HUDEP-2 (cell line): ENCODE data around the gene CACHD1.
"Not testable (repeated sequence)": the region's sequence is repeated elsewhere in the genome, so short reads cannot be mapped to it uniquely, and the experiment has no call there.

Experiments used
- DNase-seq, 76 experiments: peaks; one replicate each; lab custom pipeline; 2025; ENCODE audit not compliant: unreplicated experiment in 76 of 76; lab: John Stamatoyannopoulos, UW

Gene CACHD1

GRCh38 chr1:64579767-64580166 is 109.8 kb downstream of the CACHD1 start:
- peak in 31 of 76 experiments; percentile 4 to 84 (median 44) for DNase-seq

- DNase-seq, result no peak
Measured at GRCh38 chr1:64581135-64581842, 111.4 kb downstream of the CACHD1 start.

GRCh38 chr1:64581843-64582185 is 111.9 kb downstream of the CACHD1 start:
- DNase-seq, result peak in 1 of 76 experiments; percentile 8

DNA sequence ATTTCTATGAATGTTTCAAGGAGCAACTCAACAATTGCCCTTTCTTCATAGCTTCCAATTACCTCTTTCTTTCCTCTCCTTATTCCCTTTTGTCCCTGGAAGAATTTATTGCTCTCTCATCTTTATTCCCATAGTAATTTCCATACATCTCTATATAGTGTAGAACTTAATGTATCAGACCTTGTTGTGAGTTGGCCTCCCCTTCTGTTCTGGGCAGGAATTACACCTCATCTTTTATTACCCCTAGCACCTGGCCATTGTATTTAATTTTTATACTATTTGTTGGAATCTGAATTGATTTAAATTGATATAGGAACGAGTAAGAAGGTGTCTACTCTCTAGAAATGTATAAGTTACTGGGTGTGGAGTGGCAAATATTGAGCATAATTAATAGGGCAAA is 114.5 kb downstream of the CACHD1 start:
- no peak for DNase-seq

DNA sequence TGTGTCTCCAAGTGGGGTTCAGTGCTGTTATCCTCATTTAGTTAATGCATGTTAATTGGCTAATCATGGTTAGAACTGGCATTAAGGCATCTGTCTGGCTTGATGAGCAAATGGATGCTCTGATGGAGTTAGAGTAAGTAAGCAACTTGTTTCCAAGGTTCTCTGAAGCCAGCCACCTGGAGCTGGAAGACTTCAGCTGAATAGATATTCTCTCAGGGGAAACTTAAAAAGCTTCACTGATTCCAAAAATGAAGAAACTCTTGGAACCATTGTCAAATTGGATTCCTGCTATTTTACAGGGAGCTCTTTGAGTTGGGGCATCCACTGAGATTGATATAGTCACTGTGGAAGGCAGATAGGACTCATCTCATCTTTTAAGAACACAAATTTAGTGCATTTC is 118.9 kb downstream of the CACHD1 start:
- DNase-seq, result no peak

- no peak for DNase-seq
Measured at GRCh38 chr1:64590316-64590715, 120.4 kb downstream of the CACHD1 start.

DNA sequence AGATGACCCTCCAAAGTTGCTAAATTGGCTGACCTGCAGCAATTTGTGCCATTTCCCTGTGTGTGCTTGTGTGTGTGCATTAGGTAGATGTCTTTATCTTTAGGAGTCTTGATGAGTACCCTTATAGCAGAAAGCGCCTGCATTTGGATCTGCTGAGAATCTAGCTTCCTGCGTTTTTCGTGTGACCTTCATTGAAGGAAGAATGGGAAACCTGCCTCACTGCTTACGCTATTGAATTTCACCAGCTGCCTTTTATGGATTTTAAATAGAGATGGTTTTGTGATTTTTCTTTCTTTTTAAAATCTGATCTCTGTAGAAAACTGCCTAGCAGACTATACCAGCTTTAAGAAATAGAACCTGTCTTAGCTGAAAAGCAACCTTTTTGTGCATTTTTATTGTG is 124.5 kb downstream of the CACHD1 start:
- no peak for DNase-seq

GRCh38 chr1:64595871-64596515 is 126.1 kb downstream of the CACHD1 start:
- no peak for DNase-seq

DNA sequence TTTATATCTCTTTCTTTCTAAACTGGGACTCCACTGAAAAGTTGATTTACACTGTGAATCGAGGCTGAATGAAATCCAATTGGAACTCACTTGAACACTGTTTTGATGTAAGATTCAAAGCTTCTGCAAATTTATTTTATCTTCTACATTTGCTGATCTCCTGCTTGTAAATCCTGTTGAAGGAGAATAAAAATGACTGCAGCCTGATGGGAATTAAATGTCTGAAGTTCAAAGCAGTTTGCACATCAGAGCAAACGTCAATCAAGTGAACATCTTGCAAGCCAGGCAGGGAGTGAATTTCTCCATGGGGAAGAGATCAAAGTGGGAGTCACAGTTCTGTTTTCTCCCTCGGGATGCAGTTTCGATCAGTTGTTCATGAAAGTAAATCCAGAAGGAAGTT is 127.2 kb downstream of the CACHD1 start:
- no peak for DNase-seq

GRCh38 chr1:64598100-64598571 is 128.2 kb downstream of the CACHD1 start:
- DNase-seq, result no peak

DNA sequence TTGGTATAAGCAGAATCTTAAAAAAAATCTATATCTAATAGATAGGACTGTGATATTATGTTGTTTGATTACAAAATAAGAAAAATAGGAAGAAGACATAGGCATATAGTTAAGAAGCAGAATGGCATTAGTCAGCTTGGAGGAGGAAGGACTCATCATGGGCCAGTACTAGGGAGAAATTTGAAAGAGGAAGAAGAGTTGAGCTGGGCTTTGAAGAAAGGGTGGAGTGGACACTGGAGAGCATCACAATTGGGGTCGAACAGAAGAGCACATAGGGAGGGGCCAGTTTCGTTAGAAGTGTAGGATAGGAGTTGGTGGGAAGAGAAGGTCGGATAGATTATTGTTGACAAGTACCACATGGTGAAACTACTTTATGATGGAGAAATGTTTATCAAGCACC is 129.3 kb downstream of the CACHD1 start:
- no peak for DNase-seq

DNA sequence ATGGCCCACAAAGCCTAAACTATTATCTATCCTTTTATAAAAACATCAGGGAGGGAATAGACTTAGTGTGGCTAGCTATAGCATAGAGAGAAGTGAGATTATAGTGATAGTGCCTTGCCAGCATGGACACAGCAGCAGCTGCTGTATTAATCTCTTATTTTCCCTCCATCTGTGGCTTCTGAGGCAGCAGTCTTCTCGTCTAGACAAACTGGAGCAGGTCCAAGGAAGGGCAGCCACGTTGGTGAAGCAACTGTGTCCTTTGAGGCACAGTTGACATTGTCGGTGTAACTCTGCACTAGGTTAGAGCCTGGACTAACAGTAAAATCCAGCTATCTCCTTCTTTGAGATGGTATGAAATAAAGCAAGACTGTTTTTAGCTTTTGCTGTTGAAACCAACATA is 131.3 kb downstream of the CACHD1 start:
- DNase-seq, result peak in 15 of 76 experiments; percentile 1 to 46 (median 9)

DNA sequence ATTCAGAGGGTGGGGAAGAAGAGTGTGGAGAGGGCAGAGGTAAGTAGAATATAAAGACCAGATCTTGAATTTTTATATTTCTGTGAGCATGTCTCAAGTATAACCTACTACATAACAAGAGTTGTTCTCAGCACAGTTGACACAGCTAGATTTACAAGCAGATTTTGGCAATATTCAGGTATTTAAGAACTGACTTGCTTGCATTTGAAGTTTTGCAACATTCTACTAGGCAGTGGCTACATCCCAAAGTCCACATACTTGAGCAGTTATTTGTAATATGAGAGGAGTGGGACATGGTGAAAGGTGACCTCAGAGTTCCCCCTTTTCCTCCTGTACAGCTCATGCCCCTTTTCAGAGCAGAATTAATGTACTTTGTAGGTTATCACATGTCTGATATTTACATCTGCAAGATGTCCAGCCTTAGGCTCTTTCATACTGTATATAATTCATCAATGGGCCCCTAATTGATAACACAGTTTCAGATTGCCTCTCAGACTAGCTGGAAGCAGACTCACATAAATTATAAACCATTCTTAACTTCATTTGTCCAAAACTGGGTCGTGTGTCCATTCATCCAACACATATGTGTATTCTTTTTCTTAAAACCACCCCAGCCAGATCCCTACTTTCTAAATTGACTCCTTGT is 138.2 kb downstream of the CACHD1 start:
- DNase-seq, result no peak

DNA sequence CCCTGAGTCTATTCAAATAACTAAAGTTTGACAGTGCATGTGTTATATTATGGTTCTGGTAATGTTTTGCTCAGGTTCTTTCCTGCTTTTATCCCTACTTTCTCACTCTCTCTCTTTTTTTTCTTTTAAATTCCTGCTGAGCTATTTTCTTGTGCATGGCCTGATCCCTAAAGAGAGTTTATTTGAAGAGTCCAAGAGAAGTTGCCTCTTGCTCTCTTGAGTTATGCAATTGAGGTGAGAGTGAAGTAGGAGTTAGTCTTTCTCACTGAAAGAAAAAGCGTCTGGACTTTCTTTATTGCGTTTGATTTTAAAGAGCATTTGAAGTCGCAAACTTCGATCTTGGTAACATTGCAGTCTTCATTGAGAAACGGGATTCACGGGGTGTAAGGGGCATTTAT is 138.7 kb downstream of the CACHD1 start:
- DNase-seq, result no peak

DNA sequence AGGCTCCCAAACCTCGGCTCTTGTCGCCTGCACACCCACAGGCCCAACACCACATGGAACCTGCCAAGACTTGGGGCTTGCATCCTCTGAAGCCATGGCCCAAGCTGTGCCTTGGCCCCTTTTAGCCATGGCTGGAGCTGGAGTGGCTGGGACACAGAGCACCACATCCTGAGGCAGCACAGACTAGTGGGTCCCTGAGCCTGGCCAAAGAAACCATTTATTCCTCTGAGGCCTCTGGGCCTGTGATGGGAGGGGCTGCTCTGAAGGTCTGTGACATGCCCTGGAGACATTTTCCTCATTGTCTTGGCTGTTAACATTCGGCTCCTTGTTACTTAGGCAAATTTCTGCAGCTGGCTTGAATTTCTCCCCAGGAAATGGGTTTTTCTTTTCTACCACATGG is 141.0 kb downstream of the CACHD1 start:
- DNase-seq, result not testable (repeated sequence)

- no peak for DNase-seq
Measured at GRCh38 chr1:64616039-64616438, 146.1 kb downstream of the CACHD1 start.

DNA sequence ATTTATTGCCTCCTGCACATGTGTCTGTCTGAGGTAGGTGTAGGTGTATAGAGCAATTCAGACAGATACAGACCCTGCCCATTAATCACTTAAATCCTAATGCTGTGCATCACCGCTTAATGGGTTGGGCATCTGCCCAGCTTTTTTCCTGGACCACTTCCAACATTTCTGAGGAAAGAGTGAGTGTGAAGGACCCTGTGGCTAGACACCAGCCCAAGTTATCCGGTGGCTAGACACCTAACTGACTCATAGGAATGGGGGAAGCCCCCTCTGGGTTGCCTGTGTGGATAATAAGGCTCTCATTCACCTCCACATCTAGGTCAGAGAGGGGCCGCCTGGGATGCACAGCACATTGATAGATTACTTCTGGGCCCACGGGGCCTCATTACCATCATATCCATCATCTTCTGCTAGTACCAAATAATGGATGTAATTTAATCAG is 153.8 kb downstream of the CACHD1 start:
- DNase-seq, result no peak

GRCh38 chr1:64624218-64624713 is 154.3 kb downstream of the CACHD1 start:
- no peak for DNase-seq

DNA sequence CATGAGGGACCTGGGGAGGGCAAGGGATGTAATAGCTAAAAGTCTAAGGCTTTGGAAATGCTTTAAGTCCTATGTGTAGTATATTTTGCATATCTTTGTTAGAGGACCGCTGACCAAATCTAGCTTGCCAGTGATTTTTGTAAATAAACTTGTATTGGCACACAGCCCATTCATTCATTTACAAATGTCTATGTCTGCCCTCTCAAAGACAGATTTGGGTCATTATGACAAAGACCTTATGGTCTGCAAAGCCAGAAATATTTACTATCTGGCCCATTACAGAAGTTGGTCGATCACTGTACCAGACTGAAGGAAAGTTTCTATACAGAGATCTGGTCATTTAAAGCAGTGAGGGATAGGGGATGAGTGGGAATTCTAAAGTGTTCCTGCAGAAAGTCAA is 154.9 kb downstream of the CACHD1 start:
- no peak for DNase-seq

GRCh38 chr1:64630611-64631010 is 160.7 kb downstream of the CACHD1 start:
- no peak for DNase-seq

DNA sequence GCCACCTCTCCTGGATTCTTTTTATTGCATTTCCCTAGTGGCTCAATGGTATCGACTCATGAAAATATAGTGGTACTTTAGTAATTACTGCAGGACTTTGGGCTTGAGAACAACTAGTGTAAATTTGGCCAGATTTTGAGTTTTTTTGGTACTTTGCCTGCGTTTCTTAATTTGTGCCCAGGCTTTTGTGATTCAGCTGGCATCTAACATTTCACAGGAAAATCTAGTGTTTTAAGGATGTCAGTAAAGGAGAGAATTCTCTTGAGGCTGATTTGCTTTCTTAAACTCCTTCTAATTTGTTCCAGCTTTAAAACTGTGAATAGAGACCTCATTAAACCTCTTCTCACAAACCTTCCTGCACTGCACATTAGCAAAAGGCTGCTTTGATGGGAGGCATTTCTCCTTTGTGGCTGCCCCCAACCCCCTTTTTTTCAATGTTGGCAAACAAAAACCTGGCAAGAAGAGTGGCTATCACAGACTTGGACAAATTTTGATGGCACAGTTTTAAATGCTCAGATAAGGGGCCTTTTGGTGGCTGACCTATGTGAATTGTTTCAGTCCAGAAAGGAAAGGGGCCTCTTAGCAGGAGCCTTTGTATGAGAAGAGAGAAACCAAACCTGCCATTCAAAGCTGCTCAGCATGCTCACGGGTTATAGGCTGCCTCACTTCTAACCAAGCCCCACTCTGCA is 161.6 kb downstream of the CACHD1 start:
- DNase-seq, result no peak
